Nephron progenitor cell (in vitro differentiated cells): ENCODE data around the gene NIT2.

Source experiments
- DNase-seq: peaks from one replicate; pipeline ENCODE4 v3.0.0; 2021
- H3K27ac Mint-ChIP-seq: 2 replicates; pipeline ENCODE4 v1.8.0; 2021; ENCODE audit warnings: mild to moderate bottlenecking, moderate library complexity, mixed read lengths
- H3K27me3 Mint-ChIP-seq: 2 replicates; pipeline ENCODE4 v1.8.0; 2021; ENCODE audit warnings: mild to moderate bottlenecking, low read depth, mixed read lengths; ENCODE audit not compliant: poor library complexity
- H3K36me3 Mint-ChIP-seq: 2 replicates; pipeline ENCODE4 v1.8.0; 2021; ENCODE audit warnings: low read depth, mixed read lengths
- H3K4me1 Mint-ChIP-seq: 2 replicates; pipeline ENCODE4 v1.8.0; 2021; ENCODE audit warnings: mixed read lengths
- H3K4me3 Mint-ChIP-seq: 2 replicates; pipeline ENCODE4 v1.8.0; 2021; ENCODE audit warnings: mild to moderate bottlenecking, moderate library complexity, mixed read lengths
- H3K9me3 Mint-ChIP-seq: 2 replicates; pipeline ENCODE4 v1.8.0; 2021; ENCODE audit warnings: mild to moderate bottlenecking, moderate library complexity, mixed read lengths
- TF ChIP-seq, protein P1 (sequence below): fragments of 200-600 bp; sonication (generic); IDR thresholded peaks from 2 replicates; pipeline ENCODE4 v1.5.0; 2021; ENCODE audit warnings: antibody characterized with exemption

NIT2 gene

DNA sequence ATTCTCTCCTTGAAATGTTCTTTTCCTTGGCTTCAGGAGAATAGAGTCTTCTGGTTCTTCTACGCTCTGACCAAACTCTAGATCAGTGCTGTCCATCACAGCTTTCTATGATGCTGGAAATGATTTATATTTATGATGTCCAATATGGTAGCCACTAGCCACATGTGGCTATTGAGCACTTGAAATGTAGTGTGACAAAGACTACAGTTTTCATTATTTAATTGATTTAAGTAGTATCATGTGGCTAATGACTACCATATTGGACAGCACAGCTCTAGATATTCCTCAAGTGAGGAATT is 69.6 kb downstream of the NIT2 start:
- Mint-ChIP-seq H3K4me1 (peaks cover 48% of the 10 kb centered on the region), H3K36me3 (peaks cover 49% of the 10 kb centered on the region), H3K27ac (no peak overlapping the region), H3K27me3 (no peaks in the 10 kb centered on the region), H3K9me3 (peaks cover 49% of the 10 kb centered on the region), H3K4me3 (peak overlapping the region; percentile 92)
- TF ChIP-seq, protein P1, sequence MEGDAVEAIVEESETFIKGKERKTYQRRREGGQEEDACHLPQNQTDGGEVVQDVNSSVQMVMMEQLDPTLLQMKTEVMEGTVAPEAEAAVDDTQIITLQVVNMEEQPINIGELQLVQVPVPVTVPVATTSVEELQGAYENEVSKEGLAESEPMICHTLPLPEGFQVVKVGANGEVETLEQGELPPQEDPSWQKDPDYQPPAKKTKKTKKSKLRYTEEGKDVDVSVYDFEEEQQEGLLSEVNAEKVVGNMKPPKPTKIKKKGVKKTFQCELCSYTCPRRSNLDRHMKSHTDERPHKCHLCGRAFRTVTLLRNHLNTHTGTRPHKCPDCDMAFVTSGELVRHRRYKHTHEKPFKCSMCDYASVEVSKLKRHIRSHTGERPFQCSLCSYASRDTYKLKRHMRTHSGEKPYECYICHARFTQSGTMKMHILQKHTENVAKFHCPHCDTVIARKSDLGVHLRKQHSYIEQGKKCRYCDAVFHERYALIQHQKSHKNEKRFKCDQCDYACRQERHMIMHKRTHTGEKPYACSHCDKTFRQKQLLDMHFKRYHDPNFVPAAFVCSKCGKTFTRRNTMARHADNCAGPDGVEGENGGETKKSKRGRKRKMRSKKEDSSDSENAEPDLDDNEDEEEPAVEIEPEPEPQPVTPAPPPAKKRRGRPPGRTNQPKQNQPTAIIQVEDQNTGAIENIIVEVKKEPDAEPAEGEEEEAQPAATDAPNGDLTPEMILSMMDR, result no peak
- DNase-seq, result no peak

DNA sequence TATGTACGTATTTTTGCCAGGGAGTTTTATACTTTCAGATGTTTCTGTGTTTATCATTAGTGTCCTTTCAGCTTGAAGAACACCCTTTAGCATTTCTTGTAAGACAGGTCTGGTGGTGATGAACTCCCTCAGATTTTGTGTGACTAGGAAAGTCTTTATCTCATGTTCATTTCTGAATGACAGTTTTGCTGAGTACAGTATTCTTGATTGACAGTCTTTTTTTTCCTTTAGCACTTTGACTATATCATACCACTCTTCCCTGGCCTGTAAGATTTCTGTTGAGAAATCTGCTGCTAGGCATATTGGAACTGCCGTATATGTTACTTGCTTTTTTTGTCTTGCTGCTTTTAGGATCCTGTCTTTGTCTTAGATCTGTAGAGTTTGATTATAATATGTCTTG is 72.6 kb downstream of the NIT2 start:
- Mint-ChIP-seq H3K36me3 (peaks cover 79% of the 10 kb centered on the region), H3K9me3 (peaks cover 68% of the 10 kb centered on the region), H3K27ac (no peak overlapping the region), H3K4me3 (no peak overlapping the region), H3K4me1 (peaks cover 28% of the 10 kb centered on the region), H3K27me3 (no peaks in the 10 kb centered on the region)
- no peak for DNase-seq
- TF ChIP-seq, protein P1, result no peak

DNA sequence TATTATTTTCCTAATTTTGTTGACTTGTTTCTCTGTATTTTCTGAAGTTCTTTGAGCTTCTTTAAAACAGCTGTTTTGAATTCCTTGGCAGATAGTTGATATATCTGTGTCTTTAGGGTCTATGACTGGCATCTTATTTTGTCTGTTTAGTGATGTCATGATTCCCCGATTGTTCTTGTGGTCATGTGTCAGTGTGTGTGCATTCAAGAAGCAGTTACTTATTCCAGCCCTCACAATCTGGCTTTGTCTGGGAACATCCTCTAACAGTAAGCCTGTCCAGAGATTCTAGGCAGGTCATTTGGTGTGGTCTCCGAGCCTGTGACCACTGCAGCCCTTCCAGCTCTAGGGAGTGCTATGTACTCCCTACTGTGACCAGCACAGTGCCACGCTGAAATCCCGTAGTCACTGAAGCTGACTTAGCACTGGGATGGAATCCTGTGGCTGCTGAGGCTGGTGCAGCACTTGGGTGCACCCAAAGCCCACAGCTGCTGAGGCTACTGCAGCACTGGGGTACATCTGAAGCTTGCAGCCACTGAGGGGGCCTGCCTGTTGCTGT is 73.5 kb downstream of the NIT2 start:
- H3K4me1 Mint-ChIP-seq, result peaks cover 23% of the 10 kb centered on the region
- no peak for DNase-seq
- no peaks in the 10 kb centered on the region for H3K27me3 Mint-ChIP-seq
- peaks cover 88% of the 10 kb centered on the region for H3K36me3 Mint-ChIP-seq
- TF ChIP-seq, protein P1, result no peak
- H3K27ac Mint-ChIP-seq, result no peak overlapping the region
- peaks cover 77% of the 10 kb centered on the region for H3K9me3 Mint-ChIP-seq
- no peak overlapping the region for H3K4me3 Mint-ChIP-seq
